ENCODE measurements around the gene SLCO3A1.

Gene SLCO3A1

DNA sequence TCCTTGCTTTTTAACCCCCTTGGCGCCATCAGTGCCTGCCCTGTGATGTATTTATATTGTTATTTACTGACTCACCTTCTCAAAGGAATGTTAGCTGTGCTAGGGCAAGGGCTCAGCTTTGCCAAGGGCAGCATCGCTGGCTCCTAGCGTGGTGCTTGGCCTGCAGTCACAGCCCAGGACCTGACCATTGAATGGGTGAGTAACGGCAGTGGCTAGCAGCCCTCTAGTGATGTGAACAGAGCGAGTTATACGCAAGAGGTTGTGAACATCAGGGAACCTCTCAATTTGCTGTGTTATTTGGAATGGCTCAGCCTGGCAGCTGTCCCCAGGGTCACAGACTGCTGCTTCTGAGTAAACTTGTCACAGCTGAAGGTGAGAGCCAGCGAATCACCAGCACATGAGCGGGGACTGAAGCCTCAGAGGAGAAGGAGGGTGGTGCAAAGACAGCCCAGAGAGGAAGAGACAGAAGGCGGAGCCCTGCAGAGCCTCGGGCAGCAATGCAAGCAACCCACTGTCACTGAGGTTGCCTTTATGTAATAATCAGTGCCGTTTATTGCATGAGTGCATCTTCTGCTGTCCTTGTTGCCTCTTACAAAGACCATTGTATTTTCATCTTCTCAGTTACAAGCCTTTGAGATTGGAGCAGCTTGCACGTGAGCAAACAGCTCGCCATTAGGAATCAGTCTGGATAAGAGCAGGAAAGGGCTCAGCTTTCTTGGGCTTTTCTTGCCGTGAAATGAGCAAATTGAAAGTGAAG is 158.3 kb downstream of the SLCO3A1 start:
- DNase-seq, result no peak

DNA sequence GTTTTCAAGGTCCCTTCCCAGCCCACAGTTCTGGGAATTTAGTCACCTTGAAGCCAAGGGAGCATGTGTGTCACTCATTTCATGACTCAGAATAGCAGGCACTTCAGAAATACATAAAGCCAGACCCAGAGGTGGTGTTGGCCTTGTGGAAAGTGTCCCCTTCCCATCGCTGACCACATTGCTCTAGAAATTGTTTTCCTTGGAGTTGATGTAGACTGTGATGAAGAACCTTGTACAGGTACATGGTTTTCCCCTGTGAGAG is 158.8 kb downstream of the SLCO3A1 start:
- DNase-seq, result no peak

DNA sequence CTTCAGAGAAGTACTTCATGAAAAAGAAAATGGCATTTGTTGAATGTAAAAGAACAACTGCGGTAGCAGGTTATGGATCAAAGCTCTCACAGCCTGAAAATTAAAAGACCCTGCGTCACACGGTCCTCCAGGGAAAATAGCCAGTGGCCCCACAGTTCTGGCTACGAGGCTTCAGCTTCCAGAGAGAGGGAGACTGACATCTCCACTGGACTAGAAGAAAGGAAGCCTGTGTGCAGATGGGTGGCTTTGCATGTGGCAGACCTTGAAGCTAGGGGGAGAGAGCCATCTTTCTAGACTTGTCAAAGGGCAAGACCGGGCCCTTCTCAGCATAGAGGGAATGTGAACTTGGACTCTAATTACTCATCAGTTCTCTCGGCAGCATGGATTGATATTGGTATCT is 159.4 kb downstream of the SLCO3A1 start:
- DNase-seq, result no peak

DNA sequence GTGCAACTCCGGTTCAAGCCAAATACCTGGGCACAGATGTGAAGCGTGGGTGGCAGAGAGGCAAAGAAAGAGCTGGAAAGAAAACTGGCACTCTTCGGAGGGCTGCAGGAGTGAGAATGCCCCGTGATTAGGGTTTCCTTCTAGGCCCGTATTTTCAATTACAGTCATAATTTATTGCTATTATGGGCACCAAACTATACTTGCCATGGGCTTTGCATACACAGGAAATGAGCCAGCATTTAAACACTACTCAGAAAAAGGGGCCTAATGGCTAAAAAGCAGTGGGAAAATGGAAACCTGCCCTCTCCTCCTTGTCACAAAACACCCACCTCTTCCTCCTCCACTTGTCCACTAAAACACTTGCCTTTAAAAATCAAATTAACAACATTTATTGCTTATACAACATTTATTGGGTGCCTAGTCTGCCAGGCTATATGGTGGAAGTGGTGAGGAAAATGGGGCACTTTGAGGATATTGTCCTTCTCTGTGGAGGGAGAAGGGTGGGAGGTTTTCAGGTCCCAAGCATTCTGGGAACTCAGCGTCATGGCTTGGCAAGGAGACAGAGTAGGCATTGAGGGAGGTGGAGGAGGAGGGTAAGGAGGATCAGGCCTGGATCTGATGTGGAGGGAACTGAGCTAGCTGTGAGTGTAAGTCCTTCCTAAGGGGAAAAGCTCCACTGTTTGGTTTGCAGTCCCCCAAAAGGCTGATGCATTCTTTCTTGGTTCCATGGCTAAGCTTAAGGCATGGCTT is 160.9 kb downstream of the SLCO3A1 start:
- no peak for DNase-seq

DNA sequence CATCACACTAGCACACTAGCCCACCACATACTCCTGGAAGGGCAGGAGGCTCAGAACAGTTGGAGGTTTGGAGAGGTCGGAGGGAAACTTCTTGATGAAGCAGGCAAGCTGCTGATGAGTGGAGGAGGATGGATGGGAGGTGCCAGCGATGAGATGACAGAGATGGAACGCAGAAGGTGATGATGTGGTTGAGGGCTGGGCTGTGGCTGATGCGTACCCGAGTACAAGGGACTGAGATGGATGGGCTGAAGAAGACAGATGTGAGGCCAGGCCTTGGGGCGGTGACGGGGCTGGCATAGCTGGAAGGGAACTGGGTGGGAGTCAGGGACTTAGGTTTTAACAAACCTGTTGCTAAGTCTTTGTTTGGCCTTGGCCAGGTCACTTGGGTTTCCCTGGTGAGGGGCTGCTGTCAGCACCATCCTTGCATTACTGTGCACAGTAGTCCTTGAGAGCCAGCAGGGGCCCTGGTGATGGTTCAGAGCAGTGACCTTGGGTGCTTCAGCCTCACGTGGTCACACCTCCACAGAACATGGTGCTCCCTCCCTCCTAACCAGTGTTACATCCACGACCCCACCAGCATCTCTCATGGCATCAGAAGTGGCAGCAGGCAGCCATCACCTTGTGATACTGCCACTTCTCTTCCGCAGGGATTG is 164.5 kb downstream of the SLCO3A1 start:
- DNase-seq, result no peak

DNA sequence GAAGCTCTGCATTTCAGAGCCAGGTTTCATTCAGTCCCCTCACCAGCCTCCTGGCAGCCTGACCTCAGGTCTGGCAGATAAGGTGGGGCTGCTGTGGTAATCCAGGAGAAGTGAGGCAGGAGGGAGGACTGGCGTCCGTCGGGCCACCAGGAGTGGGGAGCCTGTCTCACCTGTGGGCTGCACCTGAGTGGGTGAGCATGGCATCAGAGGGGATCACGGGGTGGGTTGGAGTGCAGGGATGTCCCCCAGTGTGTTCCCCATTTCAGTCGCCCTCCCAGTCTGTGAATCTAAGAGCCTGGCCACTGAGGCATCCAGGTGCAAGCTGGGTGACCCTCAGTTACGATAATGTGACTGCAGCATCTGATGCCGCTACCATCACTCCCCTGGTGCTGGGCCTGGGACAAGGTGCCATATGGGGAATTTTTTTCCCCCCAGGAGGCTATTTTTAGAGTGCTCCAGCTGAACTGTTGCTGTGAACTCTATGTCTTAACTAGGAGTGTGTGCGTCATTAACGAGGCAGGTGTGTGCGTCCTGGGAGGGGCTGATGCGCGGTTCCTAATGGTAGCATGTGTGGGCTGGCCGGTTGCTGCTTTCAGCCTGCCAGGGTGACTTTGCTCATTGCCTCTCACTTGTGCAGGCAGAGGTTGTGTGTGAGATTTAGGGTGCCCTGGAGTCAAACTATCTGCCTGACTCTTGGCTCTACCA is 165.2 kb downstream of the SLCO3A1 start:
- no peak for DNase-seq

DNA sequence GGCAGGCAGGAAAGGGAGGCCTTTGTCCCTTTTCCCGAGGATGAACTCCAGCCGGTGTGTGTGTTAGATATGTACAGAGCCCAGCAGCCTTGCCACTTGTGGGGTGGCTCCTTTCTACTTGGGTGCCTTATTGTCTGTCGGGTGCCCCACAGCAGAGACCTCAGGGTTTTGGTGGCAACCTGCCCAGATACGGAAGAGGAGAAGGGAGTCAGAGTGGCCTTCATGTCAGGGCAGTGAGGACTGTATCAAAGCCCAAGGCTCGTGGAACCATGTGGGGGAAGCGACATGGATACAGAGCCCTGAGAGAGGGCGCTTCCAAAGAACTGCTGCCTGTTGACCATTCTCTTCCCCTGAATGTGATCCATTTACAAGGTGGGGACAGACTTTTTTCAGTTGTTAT is 166.2 kb downstream of the SLCO3A1 start:
- no peak for DNase-seq

DNA sequence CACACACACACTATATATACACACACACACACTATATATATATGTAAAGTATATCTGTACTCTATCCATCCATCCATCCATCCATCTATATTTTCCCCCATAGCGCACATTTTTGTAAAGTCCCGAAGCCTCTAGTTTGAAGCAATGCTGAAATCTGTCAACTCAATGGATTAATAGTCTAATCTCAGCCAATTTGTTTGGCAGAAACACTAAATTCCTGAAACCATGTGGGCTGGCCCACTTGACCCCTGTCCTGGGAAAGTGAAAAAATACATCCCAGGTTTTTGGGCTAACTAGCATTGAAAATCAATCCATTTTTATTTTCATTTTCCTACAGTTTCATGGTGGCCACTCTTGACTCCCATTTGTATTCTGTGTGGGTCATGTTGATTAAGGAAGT is 166.7 kb downstream of the SLCO3A1 start:
- no peak for DNase-seq

DNA sequence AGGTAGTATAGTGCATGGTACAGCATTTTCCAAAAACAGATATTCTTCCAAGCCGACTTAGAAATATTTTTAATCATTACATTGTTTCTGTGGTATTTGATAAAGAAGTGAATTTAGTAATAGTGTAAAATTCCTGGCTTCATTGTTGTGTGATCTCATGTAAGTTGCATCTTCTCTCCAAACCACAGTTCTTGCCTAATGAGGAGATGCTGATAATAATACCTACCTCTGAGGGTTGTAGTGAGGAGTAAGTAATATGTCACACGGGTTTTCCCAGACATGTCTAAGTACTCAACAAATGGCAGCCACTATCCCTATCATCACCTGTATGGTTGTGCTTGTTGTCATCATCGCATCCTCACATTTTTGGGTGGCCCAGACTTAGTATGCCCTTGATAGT is 167.3 kb downstream of the SLCO3A1 start:
- no peak for DNase-seq

DNA sequence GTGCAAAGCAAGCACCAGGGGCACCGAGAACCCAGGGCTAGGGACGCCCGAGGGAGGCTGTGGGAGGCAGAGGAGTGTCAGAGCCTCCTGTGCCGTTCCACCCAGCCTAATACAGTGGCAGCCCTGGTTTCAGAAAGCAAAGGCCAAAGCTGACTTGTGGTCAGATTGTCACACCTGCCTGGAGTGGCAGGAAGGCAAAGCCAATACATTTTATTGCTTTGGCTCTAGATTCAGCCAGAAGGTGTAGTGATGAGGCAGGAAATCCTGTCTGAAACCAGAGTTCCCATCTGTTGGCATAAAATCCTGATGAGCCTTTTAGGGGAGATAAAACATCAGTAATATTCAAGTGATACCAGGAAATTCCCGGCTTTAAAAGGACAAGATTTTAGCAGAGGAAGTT is 168.3 kb downstream of the SLCO3A1 start:
- DNase-seq, result no peak

DNA sequence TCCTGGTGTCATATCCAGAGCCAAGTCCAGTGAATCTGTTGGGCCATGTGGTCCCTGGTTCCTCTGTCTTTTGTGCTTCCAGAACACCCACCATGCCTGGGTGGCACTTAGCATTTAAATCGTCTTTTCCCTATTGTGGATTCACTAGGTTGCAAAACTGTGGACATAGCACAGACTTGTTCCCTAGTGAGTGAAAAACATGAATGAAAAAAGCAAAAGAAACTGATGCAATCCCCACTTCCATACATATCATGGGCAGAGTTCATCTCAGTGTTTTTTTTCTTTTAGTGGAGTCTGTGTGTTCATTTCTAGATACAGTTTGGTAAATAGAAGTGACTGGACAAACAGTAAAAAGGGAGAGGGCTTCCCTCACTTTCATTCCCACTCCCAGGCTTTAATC is 170.5 kb downstream of the SLCO3A1 start:
- DNase-seq, result no peak

DNA sequence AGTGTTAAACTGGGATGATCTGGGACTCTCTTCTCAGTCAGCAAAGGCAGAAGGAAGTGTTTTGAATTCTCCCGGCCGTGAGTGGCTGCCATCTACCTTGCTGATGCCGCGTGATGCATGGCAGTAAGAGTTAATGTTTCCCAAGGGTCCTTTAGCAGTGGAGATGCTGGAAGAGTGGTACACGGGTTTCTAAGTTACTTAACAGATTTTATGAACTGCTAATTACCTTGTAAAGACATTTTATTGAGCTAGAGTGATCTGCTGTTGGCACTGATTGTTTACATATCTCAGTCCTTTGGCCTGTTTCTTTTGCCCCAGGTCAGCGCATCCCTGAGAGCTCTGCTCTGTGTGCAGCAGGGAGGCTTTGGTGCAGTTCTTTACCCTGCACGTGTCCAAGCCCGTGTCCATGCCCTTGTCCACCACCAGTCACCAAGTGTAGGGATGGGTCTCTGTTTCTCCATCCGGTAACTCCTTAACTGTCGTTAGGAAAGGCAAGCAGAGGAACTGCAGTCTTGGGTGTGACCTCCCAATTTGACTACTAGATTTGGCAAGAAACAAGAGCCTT is 172.3 kb downstream of the SLCO3A1 start:
- DNase-seq, result no peak

DNA sequence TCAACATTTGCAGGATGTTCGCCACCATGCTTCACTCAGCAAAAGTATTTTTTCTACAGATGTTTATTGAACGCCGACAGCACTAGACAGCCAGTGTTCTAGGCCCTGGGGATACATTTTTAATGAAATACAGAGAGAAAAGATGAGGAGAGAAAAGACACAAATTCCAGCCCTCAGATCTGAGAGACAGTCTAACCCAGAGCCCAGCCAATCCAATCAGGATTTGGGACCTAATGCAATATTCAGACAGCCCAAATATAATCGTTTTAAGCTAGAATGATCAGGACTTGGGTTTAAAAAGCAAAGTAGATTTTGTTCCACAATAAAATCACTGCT is 174.8 kb downstream of the SLCO3A1 start:
- no peak for DNase-seq

DNA sequence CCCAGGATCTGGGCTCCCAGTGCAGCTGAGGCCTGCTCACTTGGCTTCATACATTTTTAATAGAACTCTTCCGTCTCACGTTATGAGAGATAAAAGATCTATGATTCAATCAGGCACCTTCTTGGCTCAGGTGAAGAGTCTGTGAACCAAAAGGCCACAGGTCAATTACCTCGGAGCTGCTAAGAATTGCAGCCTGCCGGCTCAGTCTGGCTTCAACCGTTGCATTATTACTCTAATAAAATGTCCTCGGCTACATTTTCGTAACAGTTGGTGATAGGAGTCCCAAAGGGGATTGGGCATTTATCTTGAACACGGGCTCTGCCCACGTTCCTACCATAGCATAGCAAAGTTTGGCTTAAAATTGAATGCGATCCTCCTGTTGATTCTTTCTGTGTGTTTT is 176.3 kb downstream of the SLCO3A1 start:
- DNase-seq, result no peak

DNA sequence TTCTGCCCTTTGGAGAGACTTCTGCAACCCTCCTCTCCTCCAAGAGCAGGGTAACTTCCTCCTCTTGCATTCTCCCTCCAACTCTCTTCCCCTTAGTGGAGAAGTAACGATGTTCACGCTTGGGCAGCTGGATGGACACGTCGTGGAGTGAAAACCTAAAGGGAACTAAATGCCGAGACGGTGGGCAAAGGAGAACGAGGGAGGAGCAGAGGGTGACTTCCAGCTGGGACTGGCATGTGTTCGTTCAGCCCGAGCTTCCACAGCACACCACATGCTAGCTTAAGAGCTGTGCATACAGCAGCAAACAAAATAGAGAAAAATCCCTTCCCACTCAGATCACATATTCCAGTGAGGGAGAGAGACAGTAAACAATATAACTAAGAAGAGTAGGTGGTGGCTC is 179.8 kb downstream of the SLCO3A1 start:
- no peak for DNase-seq

DNA sequence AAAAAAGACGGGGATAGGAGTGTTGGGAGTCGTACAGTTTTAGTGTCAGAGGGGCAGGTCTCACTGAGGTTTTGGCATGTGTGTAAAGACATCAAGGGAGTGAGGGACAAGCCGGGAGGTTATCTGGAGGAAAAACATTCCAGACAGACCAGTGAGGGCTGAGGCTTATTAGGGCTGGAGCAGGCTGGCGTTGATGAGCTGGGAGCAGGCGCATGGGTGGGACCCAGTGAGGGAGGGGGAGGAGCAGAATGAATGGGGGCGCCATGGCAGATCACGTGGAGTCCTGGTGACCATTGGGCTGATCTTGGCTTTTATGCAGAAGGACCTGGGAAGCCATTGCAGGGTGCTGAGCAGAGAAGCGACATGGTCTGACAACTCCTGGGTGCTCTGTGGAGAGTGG is 180.2 kb downstream of the SLCO3A1 start:
- no peak for DNase-seq

DNA sequence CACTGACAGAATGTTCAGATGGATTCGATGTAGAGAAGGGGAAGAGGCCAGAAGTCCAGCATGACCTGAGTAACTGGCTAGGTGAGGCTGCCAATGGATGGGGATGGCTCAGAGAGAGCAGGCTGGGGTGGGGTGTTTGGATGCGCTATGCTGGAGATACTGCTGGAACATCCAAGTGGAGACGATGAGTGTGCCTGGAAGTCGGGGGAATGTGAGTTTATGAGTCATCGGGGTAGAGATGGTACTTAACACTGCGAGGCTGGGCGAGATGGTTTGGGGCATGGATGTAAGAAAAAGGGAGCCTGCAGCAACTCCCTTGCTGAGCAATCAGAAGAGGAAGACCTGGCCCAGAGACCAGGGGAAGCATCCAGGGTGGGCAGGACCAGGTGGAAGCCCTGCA is 180.7 kb downstream of the SLCO3A1 start:
- DNase-seq, result no peak

DNA sequence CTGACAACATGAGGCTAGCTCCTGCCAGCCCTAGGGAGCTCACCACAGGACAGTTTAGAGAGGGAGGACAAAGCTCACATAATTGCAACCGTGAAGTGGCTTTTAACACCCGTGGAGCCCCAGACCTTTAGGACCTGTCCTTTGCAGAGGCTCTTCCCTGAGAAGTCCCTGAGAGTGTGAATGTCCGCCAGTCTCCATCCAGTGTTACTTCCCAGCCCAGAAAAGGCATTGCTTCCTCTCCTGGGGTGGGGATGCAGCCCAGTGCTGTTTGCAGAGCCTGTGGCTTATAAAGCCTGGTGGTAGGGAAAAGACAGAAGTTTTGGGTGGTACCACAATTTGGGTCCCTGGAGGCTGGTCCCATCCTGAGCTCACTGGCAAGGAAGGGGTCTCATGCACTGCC is 182.0 kb downstream of the SLCO3A1 start:
- DNase-seq, result no peak

DNA sequence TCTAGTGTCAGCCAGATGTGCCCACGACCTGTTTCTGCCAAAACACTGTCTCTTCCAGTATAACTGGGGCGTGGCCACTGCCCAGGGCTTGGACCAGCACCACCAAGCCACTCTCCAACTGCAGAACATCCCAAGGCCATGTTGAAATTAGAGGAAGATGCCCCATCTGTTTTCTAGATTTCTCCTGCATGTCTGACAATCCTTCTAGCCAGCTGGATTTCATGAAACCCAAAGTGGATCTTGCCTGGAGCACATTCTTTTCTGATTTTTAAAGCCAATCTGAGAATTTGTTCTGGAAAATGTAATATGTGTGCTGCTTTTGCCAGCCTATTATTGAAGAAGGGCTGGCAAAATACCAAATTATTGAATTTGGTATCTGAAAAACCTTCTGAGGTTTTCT is 182.5 kb downstream of the SLCO3A1 start:
- DNase-seq, result no peak

DNA sequence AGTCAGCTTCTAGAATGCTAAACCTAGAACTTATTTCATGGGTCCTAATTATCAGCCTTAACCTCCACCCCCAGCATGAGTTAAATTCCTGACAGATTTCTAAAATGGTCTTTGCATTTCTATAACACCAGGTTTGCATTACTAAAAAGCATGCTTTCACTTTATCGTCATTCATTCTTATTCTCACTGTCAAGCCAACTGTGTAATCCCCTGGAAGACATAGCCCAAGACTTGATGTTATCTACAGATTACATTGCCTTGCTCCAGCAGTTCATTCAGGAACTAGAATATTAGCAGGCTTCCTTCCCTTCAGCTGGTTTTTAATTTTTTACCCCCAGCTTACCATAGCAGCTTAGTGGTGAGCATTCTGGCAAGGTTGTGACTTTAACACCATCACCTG is 184.0 kb downstream of the SLCO3A1 start:
- DNase-seq, result no peak

DNA sequence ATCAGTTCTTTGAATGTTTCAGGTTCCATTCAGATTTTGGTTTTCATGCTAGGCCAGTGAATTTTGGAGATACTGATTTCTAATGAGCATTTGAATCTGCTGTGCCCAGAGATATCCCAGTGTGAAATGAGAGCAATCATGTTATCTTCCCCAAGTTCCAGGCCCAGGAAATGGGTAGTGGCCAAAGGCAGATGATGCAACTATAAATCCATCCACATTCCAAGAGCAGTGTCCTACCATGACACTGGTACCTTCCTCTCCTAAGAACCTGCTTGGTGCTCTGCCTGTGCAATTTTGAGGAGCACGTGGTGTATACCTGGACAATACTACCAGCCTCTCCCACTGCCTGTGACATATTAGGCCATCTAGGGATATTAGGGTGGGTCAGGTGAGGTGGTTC is 186.8 kb downstream of the SLCO3A1 start:
- no peak for DNase-seq

DNA sequence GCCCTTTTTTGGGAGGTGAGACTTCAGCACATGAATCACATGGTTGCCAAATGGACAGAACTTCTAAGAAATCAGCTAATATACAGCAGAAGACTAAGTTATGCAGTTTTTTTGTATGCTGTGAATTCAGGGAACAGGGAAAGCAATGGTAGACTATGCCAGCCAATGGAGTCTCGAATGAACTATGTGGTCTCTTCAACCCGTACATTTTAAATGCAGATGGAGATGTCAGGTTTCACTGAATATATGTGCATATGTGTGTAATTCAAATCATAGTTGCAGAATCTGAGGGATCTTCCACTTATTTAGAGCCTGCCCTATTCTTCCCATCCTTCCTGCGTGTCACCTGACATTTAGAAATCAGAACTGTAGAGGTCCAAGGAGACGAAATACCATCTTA is 187.9 kb downstream of the SLCO3A1 start:
- no peak for DNase-seq

DNA sequence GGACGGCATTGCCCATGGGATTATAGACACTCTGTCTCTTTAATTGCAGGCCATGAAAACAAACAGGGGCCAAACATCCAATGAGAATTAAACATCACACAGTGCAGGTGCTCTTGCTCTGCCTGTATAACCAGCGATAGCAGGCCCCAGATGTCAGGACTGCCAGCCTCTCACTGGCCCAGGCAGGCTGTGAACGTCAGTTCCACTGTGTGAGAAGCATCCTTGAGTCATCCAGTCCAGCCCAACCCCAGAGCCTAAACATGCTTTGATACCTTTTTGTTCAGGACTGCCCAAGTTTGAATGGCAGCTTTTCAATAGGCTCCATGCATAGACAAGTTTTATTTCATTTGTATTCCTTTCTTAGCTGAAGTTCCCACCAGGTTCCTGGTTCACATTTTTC is 189.8 kb downstream of the SLCO3A1 start:
- DNase-seq, result no peak
